H9 (cell line): ENCODE results near the gene TMEM178B. TPM values are rescaled to one million over a fixed set of nuclear protein-coding genes. Genes with fewer than 3 reads are reported as not detected.

Experiments
- DNase-seq: peaks from one replicate; pipeline ENCODE4 v3.0.0-alpha.2; 2017
- H2AFZ ChIP-seq: one replicate; pipeline ENCODE4 v1.6.1; 2013; ENCODE audit warnings: mild to moderate bottlenecking, low read length, control low read depth, moderate library complexity
- H2AK5ac ChIP-seq: 2 replicates; pipeline ENCODE4 v1.6.1; 2013; ENCODE audit warnings: low read length, control low read depth, mixed read lengths; ENCODE audit not compliant: insufficient read length
- H2BK120ac ChIP-seq: one replicate; pipeline ENCODE4 v1.6.1; 2013; ENCODE audit warnings: low read depth, mild to moderate bottlenecking, low read length, control low read depth, inconsistent platforms; ENCODE audit not compliant: poor library complexity, severe bottlenecking
- H2BK12ac ChIP-seq: 2 replicates; pipeline ENCODE4 v1.6.1; 2013; ENCODE audit warnings: low read length, control low read depth, mixed read lengths, low read depth; ENCODE audit not compliant: insufficient read length
- H2BK15ac ChIP-seq: 2 replicates; pipeline ENCODE4 v1.6.1; 2013; ENCODE audit warnings: low read depth, low read length, control low read depth
- H2BK20ac ChIP-seq: one replicate; pipeline ENCODE4 v1.6.1; 2013; ENCODE audit warnings: low read depth, mild to moderate bottlenecking, low read length, control low read depth, inconsistent platforms; ENCODE audit not compliant: poor library complexity, severe bottlenecking
- H2BK5ac ChIP-seq: 2 replicates; pipeline ENCODE4 v1.6.1; 2013; ENCODE audit warnings: low read length, control low read depth, mixed read lengths; ENCODE audit not compliant: insufficient read length
- H3K14ac ChIP-seq: 2 replicates; pipeline ENCODE4 v1.6.1; 2013; ENCODE audit warnings: low read length, control low read depth; ENCODE audit not compliant: insufficient read depth
- H3K18ac ChIP-seq: 2 replicates; pipeline ENCODE4 v1.6.1; 2013; ENCODE audit warnings: low read depth, mild to moderate bottlenecking, mixed read lengths, low read length, control low read depth; ENCODE audit not compliant: insufficient read length
- H3K23ac ChIP-seq: 2 replicates; pipeline ENCODE4 v1.6.1; 2013; ENCODE audit warnings: low read length, control low read depth, mixed read lengths, low read depth; ENCODE audit not compliant: insufficient read length
- H3K23me2 ChIP-seq: 2 replicates; pipeline ENCODE4 v1.6.1; 2013; ENCODE audit warnings: low read depth, mild to moderate bottlenecking, mixed read lengths, low read length, control low read depth; ENCODE audit not compliant: insufficient read length, poor library complexity, severe bottlenecking
- H3K27ac ChIP-seq: 2 replicates; pipeline ENCODE4 v1.5.1; 2013; ENCODE audit warnings: low read length, control low read depth, mixed read lengths, low read depth; ENCODE audit not compliant: insufficient read length
- H3K27me3 ChIP-seq: 2 replicates; pipeline ENCODE4 v1.6.1; 2013; ENCODE audit warnings: low read length, control low read depth, inconsistent platforms; ENCODE audit not compliant: insufficient read depth
- H3K4ac ChIP-seq: 2 replicates; pipeline ENCODE4 v1.6.1; 2013; ENCODE audit warnings: low read depth, mild to moderate bottlenecking, control low read depth, inconsistent platforms, low read length, moderate library complexity
- H3K4me1 ChIP-seq: 2 replicates; pipeline ENCODE4 v1.6.1; 2013; ENCODE audit warnings: low read length, control low read depth, inconsistent platforms; ENCODE audit not compliant: insufficient read depth
- H3K4me2 ChIP-seq: 2 replicates; pipeline ENCODE4 v1.6.1; 2013; ENCODE audit warnings: low read length, control low read depth, mixed read lengths; ENCODE audit not compliant: insufficient read length, insufficient read depth
- H3K56ac ChIP-seq: 2 replicates; pipeline ENCODE4 v1.6.1; 2013; ENCODE audit warnings: low read depth, mild to moderate bottlenecking, mixed read lengths, low read length, control low read depth; ENCODE audit not compliant: insufficient read length
- H3K79me1 ChIP-seq: 2 replicates; pipeline ENCODE4 v1.6.1; 2013; ENCODE audit warnings: low read depth, mild to moderate bottlenecking, moderate library complexity, low read length, control low read depth, inconsistent platforms; ENCODE audit not compliant: insufficient read depth, poor library complexity, severe bottlenecking
- H3K79me2 ChIP-seq: 2 replicates; pipeline ENCODE4 v1.6.1; 2013; ENCODE audit warnings: low read length, control low read depth, inconsistent platforms; ENCODE audit not compliant: insufficient read depth
- H3K9ac ChIP-seq: 2 replicates; pipeline ENCODE4 v1.6.1; 2013; ENCODE audit warnings: low read length, control low read depth, mixed read lengths; ENCODE audit not compliant: insufficient read length; ENCODE audit errors: extremely low read depth
- H3K9me3 ChIP-seq: one replicate; pipeline ENCODE4 v1.6.1; 2013; ENCODE audit warnings: low read depth, low read length, inconsistent platforms; ENCODE audit not compliant: control insufficient read depth
- H3T11ph ChIP-seq: one replicate; pipeline ENCODE4 v1.6.1; 2013; ENCODE audit warnings: mild to moderate bottlenecking, low read length, control low read depth, inconsistent platforms
- H4K20me1 ChIP-seq: one replicate; pipeline ENCODE4 v1.6.1; 2013; ENCODE audit not compliant: control insufficient read depth, insufficient read length, insufficient read depth
- H4K5ac ChIP-seq: 2 replicates; pipeline ENCODE4 v1.6.1; 2013; ENCODE audit warnings: low read depth, mild to moderate bottlenecking, mixed read lengths, low read length, control low read depth; ENCODE audit not compliant: insufficient read length
- H4K8ac ChIP-seq: replicated peaks from 2 replicates; pipeline ENCODE4 v1.6.1; 2013; ENCODE audit warnings: low read length, control low read depth, mixed read lengths, low read depth; ENCODE audit not compliant: insufficient read length
- H4K91ac ChIP-seq: 2 replicates; pipeline ENCODE4 v1.6.1; 2013; ENCODE audit warnings: low read depth, mild to moderate bottlenecking, moderate library complexity, mixed read lengths, low read length, control low read depth; ENCODE audit not compliant: insufficient read length
- H3K27ac Mint-ChIP-seq, 3 experiments: 2 replicates in 2 of 3; 3 replicates in 1 of 3; pipeline ENCODE4 v1.8.0; 2020 to 2021; ENCODE audit warnings: mixed read lengths in 3 of 3, mild to moderate bottlenecking in 1 of 3, moderate library complexity in 1 of 3
- H3K27me3 Mint-ChIP-seq: 2 replicates; pipeline ENCODE4 v1.8.0; 2021; ENCODE audit warnings: low read depth, mild to moderate bottlenecking, moderate library complexity, mixed read lengths
- H3K36me3 Mint-ChIP-seq, 3 experiments: 2 replicates in 2 of 3; 3 replicates in 1 of 3; pipeline ENCODE4 v1.8.0; 2020 to 2021; ENCODE audit warnings: low read depth in 3 of 3, mixed read lengths in 3 of 3; ENCODE audit not compliant: insufficient read depth in 1 of 3
- H3K4me1 Mint-ChIP-seq, 2 experiments: 2 replicates each; pipeline ENCODE4 v1.8.0; 2020; ENCODE audit warnings: mixed read lengths in 2 of 2
- H3K4me3 Mint-ChIP-seq, 2 experiments: 2 replicates in 1 of 2; 3 replicates in 1 of 2; pipeline ENCODE4 v1.8.0; 2020 to 2021; ENCODE audit warnings: mild to moderate bottlenecking in 2 of 2, mixed read lengths in 2 of 2, moderate library complexity in 1 of 2
- H3K9me3 Mint-ChIP-seq, 2 experiments: 2 replicates in 1 of 2; 3 replicates in 1 of 2; pipeline ENCODE4 v1.8.0; 2020; ENCODE audit warnings: mild to moderate bottlenecking in 2 of 2, mixed read lengths in 2 of 2, moderate library complexity in 1 of 2
- CTCF ChIP-seq: fragments of 200-600 bp; sonication (generic); conservative IDR thresholded peaks from 3 replicates; pipeline ENCODE4 v1.8.0; 2021; ENCODE audit warnings: antibody characterized with exemption, mild to moderate bottlenecking
- WGBS: extraction: QIAGEN DNeasy Blood & Tissue Kit; methylation state at CpG from one replicate; pipeline ENCODE4 v1.1.7; 2013; ENCODE audit warnings: missing lambda C conversion rate, low lambda C conversion rate, mixed read lengths; ENCODE audit not compliant: insufficient read length; ENCODE audit errors: extremely low coverage; 5-methylcytosine and 5-hydroxymethylcytosine counted together
- total RNA-seq: library from RNA; stranded (reverse); gene quantifications from 2 replicates; pipeline ENCODE4 v1.2.1, GENCODE V29; 2021

TMEM178B gene
- total RNA-seq, 1 experiment from 2014 or later, result 11.3 TPM

- H2BK15ac ChIP-seq, result no peak overlapping the region
- no peak overlapping the region for H3K4ac ChIP-seq
- no peaks in the 10 kb centered on the region for H3K79me2 ChIP-seq
- no peak overlapping the region for H3K56ac ChIP-seq
- DNase-seq, result no peak
- no peak overlapping the region for H2BK12ac ChIP-seq
- no peak overlapping the region for H3K23ac ChIP-seq
- Mint-ChIP-seq H3K27ac (peak overlapping the region in 1 of 3 experiments; percentile 32; a peak in 1 of 7 replicates), H3K9me3 (peaks cover 3% of the 10 kb centered on the region in 2 experiments; a peak in 3 of 5 replicates), H3K4me1 (peaks cover 17 to 37% of the 10 kb centered on the region in 2 experiments), H3K27me3 (no peaks in the 10 kb centered on the region), H3K4me3 (no peak overlapping the region), H3K36me3 (peaks cover 0 to 6% (median 0%) of the 10 kb centered on the region in 3 experiments; a peak in 2 of 7 replicates)
- WGBS, result no CpG with 5 or more reads among the region's 12 CpGs
- H4K20me1 ChIP-seq, result no peaks in the 10 kb centered on the region
- no peak overlapping the region for H4K91ac ChIP-seq
- H3K79me1 ChIP-seq, result no peaks in the 10 kb centered on the region
- H3T11ph ChIP-seq, result no peak overlapping the region
- no peak for TF ChIP-seq CTCF
- no peak overlapping the region for H2BK5ac ChIP-seq
- no peak overlapping the region for H2BK20ac ChIP-seq
- no peak overlapping the region for H2BK120ac ChIP-seq
- no peaks in the 10 kb centered on the region for H3K27me3 ChIP-seq
- no peak overlapping the region for H2AK5ac ChIP-seq
- H3K18ac ChIP-seq, result no peak overlapping the region
- H4K5ac ChIP-seq, result no peak overlapping the region
- 0 out of 2 replicates have a peak overlapping the region, but pooled peaks have one; percentile 12 for H3K14ac ChIP-seq
- no peak overlapping the region for H3K9ac ChIP-seq
- no peaks in the 10 kb centered on the region for H3K23me2 ChIP-seq
- H2AFZ ChIP-seq, result no peak overlapping the region
- H3K9me3 ChIP-seq, result no peaks in the 10 kb centered on the region
- H4K8ac ChIP-seq, result no peak overlapping the region
- no peak overlapping the region for H3K4me2 ChIP-seq
- peaks cover 4% of the 10 kb centered on the region; the same call in 1 of the 2 replicates for H3K4me1 ChIP-seq
- H3K27ac ChIP-seq, result no peak overlapping the region
Measured at GRCh38 chr7:141198194-141198958, 124.5 kb downstream of the TMEM178B start.
